Measurements from ENCODE around the gene MYT1. TPM values are rescaled to one million over a fixed set of nuclear protein-coding genes. Genes with fewer than 3 reads are reported as not detected.

Gene MYT1
- total RNA-seq, 1 donor from 2014 or later: 1.2 TPM

- Histone ChIP-seq H3F3A (ENCODE audit: low read depth) (peaks cover 22% of the 10 kb centered on the region), H3K9ac (no peak overlapping the region), H2AFZ (replicated peaks) (no peak overlapping the region), H3K79me2 (ENCODE audit: low read depth) (no peaks in the 10 kb centered on the region), H3K27me3 (no peaks in the 10 kb centered on the region), H3K4me1 (peaks cover 38% of the 10 kb centered on the region), H3K27ac (no peak overlapping the region), H3K4me3 (no peak overlapping the region), H3K4me2 (no peak overlapping the region), H3K36me3 (no peaks in the 10 kb centered on the region), H3K9me3 (ENCODE audit: low read depth) (no peaks in the 10 kb centered on the region), H4K20me1 (ENCODE audit: low read depth) (no peaks in the 10 kb centered on the region)
- Mint-ChIP-seq H3K9me3 (peaks cover 2% of the 10 kb centered on the region), H3K27me3 (ENCODE audit: insufficient read depth, low read depth) (peaks cover 28% of the 10 kb centered on the region), H3K4me1 (peaks cover 54% of the 10 kb centered on the region), H3K27ac (peak overlapping the region; percentile 47), H3K4me3 (peak overlapping the region; percentile 24), H3K36me3 (no peaks in the 10 kb centered on the region)
- TF ChIP-seq CTCF (IDR thresholded peaks at IDR 0.05) (no peak), EZH2 (IDR thresholded peaks at IDR 0.05) (no peak), EZH2phosphoT487 (IDR thresholded peaks at IDR 0.05) (no peak)
- no peak for DNase-seq (ENCODE audit: low spot score)
Measured at GRCh38 chr20:64153410-64153809, 10.8 kb upstream of the MYT1 start.

GRCh38 chr20:64153861-64154589 lies 10.2 kb upstream of the MYT1 start:
- Histone ChIP-seq H3K36me3 (no peaks in the 10 kb centered on the region), H4K20me1 (ENCODE audit: low read depth) (no peaks in the 10 kb centered on the region), H3F3A (ENCODE audit: low read depth) (peaks cover 22% of the 10 kb centered on the region), H3K4me1 (peaks cover 38% of the 10 kb centered on the region), H3K9ac (no peak overlapping the region), H3K9me3 (ENCODE audit: low read depth) (no peaks in the 10 kb centered on the region), H2AFZ (replicated peaks) (no peak overlapping the region), H3K27ac (no peak overlapping the region), H3K4me2 (no peak overlapping the region), H3K27me3 (no peaks in the 10 kb centered on the region), H3K79me2 (ENCODE audit: low read depth) (no peaks in the 10 kb centered on the region), H3K4me3 (no peak overlapping the region)
- Mint-ChIP-seq H3K4me1 (peaks cover 57% of the 10 kb centered on the region), H3K27ac (peak overlapping the region; percentile 47), H3K9me3 (peaks cover 2% of the 10 kb centered on the region), H3K4me3 (peak overlapping the region; percentile 24), H3K36me3 (no peaks in the 10 kb centered on the region), H3K27me3 (ENCODE audit: insufficient read depth, low read depth) (peaks cover 31% of the 10 kb centered on the region)
- no peak for DNase-seq (ENCODE audit: low spot score)
- no peak for TF ChIP-seq CTCF (IDR thresholded peaks at IDR 0.05)
- TF ChIP-seq EZH2 (IDR thresholded peaks at IDR 0.05): no peak

- Histone ChIP-seq H3F3A (ENCODE audit: low read depth) (peaks cover 22% of the 10 kb centered on the region), H2AFZ (replicated peaks) (no peak overlapping the region), H3K79me2 (ENCODE audit: low read depth) (no peaks in the 10 kb centered on the region), H3K36me3 (no peaks in the 10 kb centered on the region), H3K9ac (no peak overlapping the region), H3K4me2 (no peak overlapping the region), H3K27me3 (no peaks in the 10 kb centered on the region), H3K4me1 (peaks cover 40% of the 10 kb centered on the region), H3K4me3 (no peak overlapping the region), H3K27ac (no peak overlapping the region), H4K20me1 (ENCODE audit: low read depth) (no peaks in the 10 kb centered on the region), H3K9me3 (ENCODE audit: low read depth) (no peaks in the 10 kb centered on the region)
- no peak overlapping the region for H3K27ac Mint-ChIP-seq
- peaks cover 29% of the 10 kb centered on the region for H3K27me3 Mint-ChIP-seq (ENCODE audit: insufficient read depth, low read depth)
- peaks cover 63% of the 10 kb centered on the region for H3K4me1 Mint-ChIP-seq
- H3K36me3 Mint-ChIP-seq: no peaks in the 10 kb centered on the region
- TF ChIP-seq EZH2phosphoT487 (IDR thresholded peaks at IDR 0.05) (no peak), CTCF (IDR thresholded peaks at IDR 0.05) (no peak), EZH2 (IDR thresholded peaks at IDR 0.05) (no peak)
- H3K4me3 Mint-ChIP-seq: no peak overlapping the region
- peaks cover 2% of the 10 kb centered on the region for H3K9me3 Mint-ChIP-seq
- DNase-seq (ENCODE audit: low spot score): no peak
Measured at GRCh38 chr20:64154590-64155257, 9.5 kb upstream of the MYT1 start.

All from neural progenitor cell (in vitro differentiated cells).